D721Med (cell line): ENCODE data around the gene TAMALIN.

Experiments used
- DNase-seq: peaks from one replicate; pipeline ENCODE4 v3.0.0; 2011; ENCODE audit warnings: low spot score; ENCODE audit not compliant: insufficient read length
- FAIRE-seq: peaks from 2 replicates; lab custom pipeline; 2011; peaks lifted over from hg19 to GRCh38; lab: Jason Lieb, UNC
- TF ChIP-seq, protein P1 (sequence below): IDR thresholded peaks from 2 replicates; pipeline ENCODE4 v1.5.1; 2012; ENCODE audit warnings: mild to moderate bottlenecking, control low read depth; ENCODE audit not compliant: insufficient read depth; ENCODE audit errors: missing control alignments

The TAMALIN gene

DNA sequence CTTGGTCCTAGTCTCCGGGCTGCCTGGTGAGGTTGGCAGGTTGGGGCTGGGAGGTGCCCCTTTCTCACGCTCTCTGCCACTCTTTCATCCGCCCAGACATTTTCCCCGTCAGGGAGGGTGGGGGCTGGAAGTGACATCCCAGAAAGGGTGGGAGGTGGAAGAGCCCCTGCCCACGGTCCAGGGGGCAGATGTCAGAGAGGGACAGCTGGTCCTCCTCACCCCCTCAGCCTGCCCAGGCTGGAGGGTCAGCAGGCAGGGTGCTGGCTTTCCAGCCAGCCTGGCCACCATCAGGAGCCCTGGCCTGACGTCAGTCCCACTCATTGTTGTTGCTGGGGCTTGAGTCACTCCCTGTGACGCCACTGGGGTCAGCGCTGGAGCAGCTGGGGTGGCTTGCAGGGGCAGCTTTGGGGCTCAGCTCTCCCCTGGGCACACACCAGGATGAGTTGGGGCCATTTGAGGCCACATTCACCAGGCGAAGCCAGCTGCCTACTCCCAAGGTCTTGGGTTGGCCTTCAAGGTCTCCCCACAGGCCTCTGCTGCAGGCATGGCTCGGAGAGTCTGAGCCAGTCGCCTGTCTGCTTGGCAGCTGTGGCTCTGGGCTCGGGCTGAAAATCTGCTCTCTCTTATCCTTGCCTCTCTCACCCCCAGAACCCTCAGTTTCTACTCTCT is 57.4 kb downstream of the TAMALIN start:
- DNase-seq (no peak), FAIRE-seq (no peak)
- TF ChIP-seq, protein P1, sequence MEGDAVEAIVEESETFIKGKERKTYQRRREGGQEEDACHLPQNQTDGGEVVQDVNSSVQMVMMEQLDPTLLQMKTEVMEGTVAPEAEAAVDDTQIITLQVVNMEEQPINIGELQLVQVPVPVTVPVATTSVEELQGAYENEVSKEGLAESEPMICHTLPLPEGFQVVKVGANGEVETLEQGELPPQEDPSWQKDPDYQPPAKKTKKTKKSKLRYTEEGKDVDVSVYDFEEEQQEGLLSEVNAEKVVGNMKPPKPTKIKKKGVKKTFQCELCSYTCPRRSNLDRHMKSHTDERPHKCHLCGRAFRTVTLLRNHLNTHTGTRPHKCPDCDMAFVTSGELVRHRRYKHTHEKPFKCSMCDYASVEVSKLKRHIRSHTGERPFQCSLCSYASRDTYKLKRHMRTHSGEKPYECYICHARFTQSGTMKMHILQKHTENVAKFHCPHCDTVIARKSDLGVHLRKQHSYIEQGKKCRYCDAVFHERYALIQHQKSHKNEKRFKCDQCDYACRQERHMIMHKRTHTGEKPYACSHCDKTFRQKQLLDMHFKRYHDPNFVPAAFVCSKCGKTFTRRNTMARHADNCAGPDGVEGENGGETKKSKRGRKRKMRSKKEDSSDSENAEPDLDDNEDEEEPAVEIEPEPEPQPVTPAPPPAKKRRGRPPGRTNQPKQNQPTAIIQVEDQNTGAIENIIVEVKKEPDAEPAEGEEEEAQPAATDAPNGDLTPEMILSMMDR = no peak
